ENCODE data around the gene ZIK1. TPM values are rescaled to one million over a fixed set of nuclear protein-coding genes. Genes with fewer than 3 reads are reported as not detected.

Gene ZIK1
- total and polyA plus RNA-seq, 2 donors (not counting 1 experiment from before 2014, with no cell fraction given): 5.3 to 21.8 TPM

GRCh38 chr19:57537953-57538547, 45.9 kb upstream of the ZIK1 start:
- H3K9ac ChIP-seq (ENCODE audit: low read length): no peak overlapping the region
- ChIA-PET POLR2A (no interaction called here), CTCF (no interaction called here)
- Mint-ChIP-seq H3K27me3 (no peaks in the 10 kb centered on the region), H3K4me1 (no peaks in the 10 kb centered on the region), H3K4me3 (no peak overlapping the region), H3K27ac (no peak overlapping the region), H3K9me3 (ENCODE audit: insufficient read depth) (peaks cover 33% of the 10 kb centered on the region)
- peaks cover 31 to 64% of the 10 kb centered on the region in 2 experiments for H3K36me3 ChIP-seq (replicated peaks in 1 of 2; ENCODE audit: control extremely low read depth in 1 of 2, control insufficient read depth in 1 of 2, extremely low read depth in 1 of 2, insufficient read depth in 2 of 2, low read length in 1 of 2)
- DNase-seq: no peak
- no peaks in the 10 kb centered on the region for H3K4me1 ChIP-seq (ENCODE audit: control insufficient read depth in 2 of 2, insufficient read depth in 2 of 2, low read length in 2 of 2)
- H3K79me2 ChIP-seq (ENCODE audit: control insufficient read depth, insufficient read depth, low read length): peaks cover 16% of the 10 kb centered on the region
- intact Hi-C loops (cut with micrococcal nuclease): no loop called here
- no CpG with 5 or more reads among the region's 7 CpGs for WGBS (ENCODE audit: insufficient coverage)
- no peaks in the 10 kb centered on the region for H4K20me1 ChIP-seq (ENCODE audit: control insufficient read depth, insufficient read depth, low read length, poor library complexity, severe bottlenecking)
- H3K4me2 ChIP-seq (replicated peaks; ENCODE audit: low read depth, low read length, poor library complexity, severe bottlenecking): no peak overlapping the region
- H3K4me3 ChIP-seq (ENCODE audit: control extremely low read depth in 1 of 5, extremely low read depth in 1 of 5, insufficient read depth in 1 of 5, low read depth in 2 of 5, low read length in 4 of 5): peak overlapping the region in 1 of 5 experiments; percentile 21
- TF ChIP-seq CTCF (IDR thresholded peaks at IDR 0.05) (no peak), EZH2 (IDR thresholded peaks at IDR 0.05; ENCODE audit: borderline replicate concordance, insufficient read depth, low read depth, low read length, poor library complexity, severe bottlenecking) (no peak)
- H2AFZ ChIP-seq (ENCODE audit: insufficient read depth, low read depth, low read length, poor library complexity, severe bottlenecking): no peak overlapping the region
- ATAC-seq (ENCODE audit: low read depth): no peak
- peaks cover 34 to 81% (median 45%) of the 10 kb centered on the region in 3 donors for H3K9me3 ChIP-seq (ENCODE audit: control extremely low read depth in 1 of 3, control insufficient read depth in 2 of 3, insufficient read depth in 1 of 3, low read length in 2 of 3)
- no peak overlapping the region for H3K27ac ChIP-seq (ENCODE audit: low read length in 2 of 2)
- H3K27me3 ChIP-seq (replicated peaks in 1 of 4; ENCODE audit: control extremely low read depth in 1 of 4, control insufficient read depth in 3 of 4, insufficient read depth in 4 of 4, low read length in 3 of 4): no peaks in the 10 kb centered on the region

GRCh38 chr19:57546513-57546912, 37.4 kb upstream of the ZIK1 start:
- no peak overlapping the region for H3K9ac ChIP-seq (ENCODE audit: low read length)
- peaks cover 34 to 79% (median 46%) of the 10 kb centered on the region in 3 donors for H3K9me3 ChIP-seq (ENCODE audit: control extremely low read depth in 1 of 3, control insufficient read depth in 2 of 3, insufficient read depth in 1 of 3, low read length in 2 of 3)
- Mint-ChIP-seq H3K4me1 (no peaks in the 10 kb centered on the region), H3K4me3 (no peak overlapping the region), H3K9me3 (ENCODE audit: insufficient read depth) (peaks cover 29% of the 10 kb centered on the region), H3K27me3 (no peaks in the 10 kb centered on the region), H3K27ac (no peak overlapping the region)
- no peaks in the 10 kb centered on the region for H3K79me2 ChIP-seq (ENCODE audit: control insufficient read depth, insufficient read depth, low read length)
- H2AFZ ChIP-seq (ENCODE audit: insufficient read depth, low read depth, low read length, poor library complexity, severe bottlenecking): no peak overlapping the region
- intact Hi-C loops (cut with micrococcal nuclease): no loop called here
- 100% methylated on average over 1 of the region's 1 CpG for WGBS (ENCODE audit: insufficient coverage)
- no peak overlapping the region for H3K4me3 ChIP-seq (ENCODE audit: control extremely low read depth in 1 of 5, extremely low read depth in 1 of 5, insufficient read depth in 1 of 5, low read depth in 2 of 5, low read length in 4 of 5)
- no peak for TF ChIP-seq CTCF (IDR thresholded peaks at IDR 0.05)
- TF ChIP-seq EZH2 (IDR thresholded peaks at IDR 0.05; ENCODE audit: borderline replicate concordance, insufficient read depth, low read depth, low read length, poor library complexity, severe bottlenecking): no peak
- DNase-seq: no peak
- no peak for ATAC-seq (ENCODE audit: low read depth)
- no peak overlapping the region for H3K4me2 ChIP-seq (replicated peaks; ENCODE audit: low read depth, low read length, poor library complexity, severe bottlenecking)
- ChIA-PET POLR2A (no interaction called here), CTCF (no interaction called here)
- H3K4me1 ChIP-seq (ENCODE audit: control insufficient read depth in 2 of 2, insufficient read depth in 2 of 2, low read length in 2 of 2): no peaks in the 10 kb centered on the region
- peaks cover 35 to 74% of the 10 kb centered on the region in 2 experiments for H3K36me3 ChIP-seq (replicated peaks in 1 of 2; ENCODE audit: control extremely low read depth in 1 of 2, control insufficient read depth in 1 of 2, extremely low read depth in 1 of 2, insufficient read depth in 2 of 2, low read length in 1 of 2)
- H3K27me3 ChIP-seq (replicated peaks in 1 of 4; ENCODE audit: control extremely low read depth in 1 of 4, control insufficient read depth in 3 of 4, insufficient read depth in 4 of 4, low read length in 3 of 4): no peaks in the 10 kb centered on the region
- H3K27ac ChIP-seq (ENCODE audit: low read length in 2 of 2): no peak overlapping the region
- no peaks in the 10 kb centered on the region for H4K20me1 ChIP-seq (ENCODE audit: control insufficient read depth, insufficient read depth, low read length, poor library complexity, severe bottlenecking)

Data from B cell (primary cell).